Measurements from ENCODE around the gene FAM13A.
"Not testable (repeated sequence)": the region's sequence is repeated elsewhere in the genome, so short reads cannot be mapped to it uniquely, and the experiment has no call there.

FAM13A gene

DNA sequence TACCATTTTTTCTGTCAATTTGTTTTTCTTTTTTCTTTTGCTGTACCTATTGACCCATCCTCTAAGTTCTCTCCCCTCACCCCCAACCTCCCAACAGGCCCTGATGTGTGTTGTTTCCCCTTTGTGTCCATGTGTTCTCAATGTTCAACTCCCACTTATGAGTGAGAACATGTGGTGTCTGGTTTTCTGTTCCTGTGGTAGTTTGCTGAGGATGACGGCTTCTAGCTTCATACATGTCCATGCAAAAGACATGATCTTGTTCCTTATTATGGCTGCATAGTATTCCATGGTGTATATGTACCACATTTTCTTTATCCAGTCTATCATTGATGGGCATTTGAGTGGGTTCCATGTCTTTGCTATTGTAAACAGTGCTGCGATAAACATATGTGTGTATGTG lies 859 bp upstream of the FAM13A start:
- not testable (repeated sequence) for H3K27ac Mint-ChIP-seq, H3K4me3 Mint-ChIP-seq

DNA sequence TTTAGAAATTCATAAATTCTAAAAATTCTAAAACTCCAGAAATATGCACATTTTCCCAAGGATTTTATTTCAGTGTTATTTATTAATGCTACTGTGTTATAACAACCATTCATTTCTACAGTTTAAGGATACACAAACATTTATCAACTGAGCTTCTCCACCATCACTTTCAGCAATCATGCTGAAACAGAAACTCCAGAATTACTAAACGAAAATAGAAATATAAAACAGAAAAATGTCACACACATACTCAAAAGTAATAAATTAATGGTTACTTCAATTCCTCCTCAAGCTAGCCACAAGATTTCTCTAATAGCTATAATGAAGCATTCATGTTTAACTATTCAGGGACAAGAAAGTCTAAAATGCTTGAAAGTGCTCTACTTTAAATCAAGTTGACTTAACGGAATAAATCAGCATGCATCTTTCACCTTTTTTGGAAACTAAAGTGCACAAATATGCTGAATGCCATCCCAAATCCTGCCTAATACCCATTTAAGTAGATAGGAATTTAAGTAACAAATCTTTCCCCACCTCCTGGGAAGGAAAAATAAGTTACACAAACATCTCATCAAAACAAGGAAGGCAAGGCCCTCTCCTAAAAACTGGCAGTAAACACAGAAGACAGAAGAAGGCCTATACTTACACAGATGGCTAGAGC lies 563 bp downstream of the FAM13A start:
- H3K4me3 Mint-ChIP-seq = no peak overlapping the region
- DNase-seq (no peak), ATAC-seq (replicated peaks) (no peak)
- H3K27ac Mint-ChIP-seq = no peak overlapping the region
- peaks cover 12 to 25% of the 10 kb centered on the region in 2 donors for H3K27me3 Mint-ChIP-seq
- no peaks in the 10 kb centered on the region for H3K36me3 Mint-ChIP-seq (ENCODE audit: insufficient read depth)
- H3K4me1 Mint-ChIP-seq (ENCODE audit: low read depth in 2 of 2) = no peaks in the 10 kb centered on the region
- no peaks in the 10 kb centered on the region for H3K9me3 Mint-ChIP-seq

More for the DNA sequence above, 859 bp upstream of the FAM13A start:
- ATAC-seq (replicated peaks); H3K4me1 Mint-ChIP-seq (ENCODE audit: low read depth in 2 of 2); H3K36me3 Mint-ChIP-seq (ENCODE audit: insufficient read depth); H3K9me3 Mint-ChIP-seq; DNase-seq: not testable (repeated sequence)
- peaks cover 25 to 39% of the 10 kb centered on the region in 2 donors for H3K27me3 Mint-ChIP-seq

DNA sequence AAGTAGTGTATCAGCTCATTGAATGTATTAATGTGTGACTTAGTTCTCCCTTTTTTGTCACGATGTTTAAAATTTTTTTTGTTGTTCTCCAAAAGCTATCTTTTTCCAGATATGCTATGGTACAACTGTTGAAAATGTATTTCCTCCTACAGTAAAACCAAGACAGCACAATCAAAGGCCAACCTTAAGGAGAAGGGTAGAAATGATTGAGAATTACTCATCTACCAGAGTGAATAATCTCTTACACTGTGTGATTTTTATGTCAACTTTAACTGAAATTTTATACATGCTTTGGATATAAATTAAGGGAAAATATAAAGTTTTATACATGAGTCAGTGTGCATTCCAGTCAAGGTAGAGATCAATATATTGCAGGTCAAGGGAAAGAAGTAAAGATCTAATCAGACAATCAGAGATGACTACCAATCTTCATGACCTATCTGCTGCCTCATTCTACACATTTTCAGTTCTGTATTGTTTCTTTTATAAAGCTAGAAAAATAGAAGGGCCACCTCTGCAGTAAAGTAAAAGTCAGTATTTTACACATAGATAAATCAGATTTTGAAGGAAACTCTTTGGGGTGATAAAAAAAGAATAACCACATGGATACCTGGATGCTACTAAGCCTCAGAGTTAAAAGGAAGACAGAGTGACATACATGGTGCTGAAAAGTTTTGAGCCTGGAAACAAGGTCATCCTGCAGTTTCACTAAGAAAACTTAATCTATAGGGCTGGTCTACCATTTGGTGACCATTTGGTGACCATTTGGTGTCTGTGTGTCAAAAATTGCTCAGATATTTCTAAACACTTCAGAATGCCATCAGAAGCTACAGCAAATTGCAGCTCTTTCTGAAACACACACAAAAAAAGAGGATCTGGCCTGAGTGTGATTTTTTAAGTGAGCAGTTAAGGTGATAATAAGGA lies 1.6 kb downstream of the FAM13A start:
- Mint-ChIP-seq H3K9me3 (no peaks in the 10 kb centered on the region), H3K4me3 (no peak overlapping the region), H3K4me1 (ENCODE audit: low read depth in 2 of 2) (no peaks in the 10 kb centered on the region), H3K27me3 (peaks cover 12 to 15% of the 10 kb centered on the region in 2 donors), H3K36me3 (ENCODE audit: insufficient read depth) (no peaks in the 10 kb centered on the region), H3K27ac (no peak overlapping the region)
- ATAC-seq (replicated peaks) (no peak), DNase-seq (no peak)

DNA sequence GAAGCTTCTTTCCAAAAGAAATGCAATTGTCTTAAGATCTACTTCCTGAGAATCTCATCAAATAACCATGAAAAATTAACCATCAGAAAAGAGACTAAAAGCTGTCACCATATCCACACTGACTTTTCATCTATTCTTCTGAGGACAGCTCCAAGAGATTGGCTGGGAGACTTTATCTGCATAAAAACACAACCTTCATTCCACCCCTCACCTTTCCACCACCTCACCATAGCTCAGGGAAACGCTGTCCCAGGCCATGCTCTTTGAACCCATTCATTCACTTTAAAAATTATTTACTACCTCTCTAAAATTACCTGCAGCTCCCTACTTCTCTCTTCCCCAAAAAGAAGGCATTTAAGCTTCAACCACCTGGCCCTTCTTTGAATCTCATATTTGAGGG lies 2.4 kb downstream of the FAM13A start:
- Mint-ChIP-seq H3K9me3 (no peaks in the 10 kb centered on the region), H3K27me3 (peaks cover 12 to 15% of the 10 kb centered on the region in 2 donors), H3K4me3 (no peak overlapping the region), H3K4me1 (ENCODE audit: low read depth in 2 of 2) (no peaks in the 10 kb centered on the region), H3K36me3 (ENCODE audit: insufficient read depth) (no peaks in the 10 kb centered on the region), H3K27ac (no peak overlapping the region)
- DNase-seq = no peak
- ATAC-seq (replicated peaks) = no peak

DNA sequence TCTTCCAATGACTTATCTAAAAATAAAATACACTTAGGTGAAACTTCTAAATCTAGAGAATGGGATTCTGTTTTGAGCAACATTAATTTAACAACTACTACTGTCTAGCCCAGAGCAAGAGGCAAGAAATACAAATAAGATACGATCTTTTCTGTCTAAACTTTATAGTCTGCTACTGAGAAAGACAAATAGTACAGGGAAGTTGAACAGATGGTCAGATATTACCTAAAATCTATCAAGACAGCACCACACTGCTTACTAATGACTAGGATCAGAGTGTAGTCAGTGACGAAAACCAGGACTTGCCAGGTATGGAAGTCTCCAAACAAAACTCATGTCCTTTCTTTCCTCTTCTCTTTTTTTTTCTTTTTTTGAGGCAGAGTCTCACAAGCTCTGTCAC lies 7.1 kb downstream of the FAM13A start:
- Mint-ChIP-seq H3K4me1 (ENCODE audit: low read depth in 2 of 2) (no peaks in the 10 kb centered on the region), H3K9me3 (no peaks in the 10 kb centered on the region), H3K27ac (no peak overlapping the region), H3K27me3 (peaks cover 12 to 15% of the 10 kb centered on the region in 2 donors), H3K4me3 (no peak overlapping the region), H3K36me3 (ENCODE audit: insufficient read depth) (no peaks in the 10 kb centered on the region)
- no peak for DNase-seq
- no peak for ATAC-seq (replicated peaks)

DNA sequence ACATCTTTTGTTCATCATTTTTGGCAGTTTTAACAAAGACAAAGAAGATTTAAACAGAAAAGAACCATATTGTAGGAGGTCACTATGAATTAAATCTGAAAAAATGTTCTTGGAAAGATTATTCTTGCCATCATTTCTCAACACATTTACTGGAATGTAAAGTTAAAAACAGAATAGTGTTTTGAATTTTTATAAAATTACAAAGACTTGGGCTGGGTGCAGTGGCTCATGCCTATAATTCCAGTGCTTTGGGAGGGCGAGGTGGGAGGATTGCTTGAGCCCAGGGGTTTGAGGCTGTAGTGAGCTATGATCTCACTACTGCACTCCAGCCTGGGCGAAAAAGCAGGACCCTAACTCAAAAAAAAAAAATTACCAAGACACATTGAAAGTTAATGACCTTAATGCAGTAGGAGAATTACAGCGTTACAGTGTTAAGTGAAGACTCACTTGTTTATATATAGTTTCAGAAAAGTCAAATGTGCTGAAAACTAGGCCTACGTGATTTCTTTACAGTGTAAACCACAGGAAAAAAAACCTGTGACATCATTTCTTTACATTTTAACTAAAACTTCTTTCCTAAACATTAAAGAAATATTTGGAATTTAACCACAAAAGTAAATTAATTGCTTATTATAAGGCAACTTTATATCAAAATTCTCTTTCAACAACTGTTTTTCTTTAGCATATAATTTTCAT lies 7.9 kb downstream of the FAM13A start:
- DNase-seq (no peak), ATAC-seq (replicated peaks) (no peak)
- Mint-ChIP-seq H3K36me3 (ENCODE audit: insufficient read depth) (no peaks in the 10 kb centered on the region), H3K4me3 (no peak overlapping the region), H3K4me1 (ENCODE audit: low read depth in 2 of 2) (no peaks in the 10 kb centered on the region), H3K27me3 (peaks cover 11% of the 10 kb centered on the region in 2 donors), H3K27ac (no peak overlapping the region), H3K9me3 (no peaks in the 10 kb centered on the region)

DNA sequence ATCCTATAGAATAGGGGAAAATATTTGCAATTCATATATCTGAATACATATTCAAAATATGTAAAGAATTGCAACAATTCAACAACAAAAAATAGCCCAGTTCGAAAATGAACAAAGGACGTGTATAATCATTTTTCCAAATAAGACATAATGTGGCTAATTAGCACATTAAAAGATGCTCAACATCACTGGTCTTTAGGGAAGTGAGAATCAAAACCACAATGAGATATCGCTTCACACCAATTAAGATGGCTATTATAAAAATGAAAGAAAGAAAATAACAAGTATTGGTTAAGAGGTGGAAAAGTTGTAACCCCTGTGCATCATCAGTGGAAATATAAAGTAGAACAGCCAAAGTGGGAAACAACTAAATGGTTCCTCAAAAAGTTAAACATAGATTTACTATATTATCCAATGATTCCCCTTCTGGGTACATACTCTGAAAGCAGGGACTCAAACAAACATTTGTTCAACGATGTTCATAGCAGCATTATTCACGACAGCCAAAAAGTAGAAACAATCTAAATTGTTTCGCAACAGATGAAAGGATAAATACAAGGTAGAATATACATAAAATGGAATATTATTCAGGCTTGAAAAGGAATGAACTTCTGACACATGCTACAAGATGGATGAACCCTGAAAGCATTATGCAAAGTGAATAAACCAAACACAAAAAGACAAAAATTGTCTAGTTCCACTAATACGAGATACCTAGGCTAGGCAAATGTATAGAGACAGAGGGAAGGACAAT lies 12.7 kb downstream of the FAM13A start:
- Mint-ChIP-seq H3K27me3 (peaks cover 20 to 24% of the 10 kb centered on the region in 2 donors), H3K36me3 (ENCODE audit: insufficient read depth) (no peaks in the 10 kb centered on the region), H3K4me1 (ENCODE audit: low read depth in 2 of 2) (no peaks in the 10 kb centered on the region), H3K27ac (no peak overlapping the region), H3K4me3 (no peak overlapping the region), H3K9me3 (no peaks in the 10 kb centered on the region)
- ATAC-seq (replicated peaks) (no peak), DNase-seq (no peak)

DNA sequence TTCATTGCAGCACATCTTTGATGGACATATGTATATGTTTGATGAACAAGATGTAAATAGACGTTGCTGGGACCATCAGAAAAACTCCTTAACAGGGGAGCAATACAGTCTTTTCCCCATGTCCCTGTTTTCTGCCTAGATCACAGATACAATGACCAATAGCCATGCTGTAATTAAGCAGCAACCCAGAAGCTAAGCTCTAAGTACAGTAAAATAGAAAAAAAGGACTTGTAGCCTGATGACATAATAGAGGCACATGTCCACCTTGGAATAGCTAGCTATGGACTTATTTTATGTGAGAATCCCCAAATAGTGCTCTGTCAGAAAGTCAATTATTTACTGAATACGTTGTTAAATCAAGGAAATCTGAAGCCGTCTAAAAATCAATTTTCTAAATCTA lies 14.9 kb downstream of the FAM13A start:
- H3K4me3 Mint-ChIP-seq = no peak overlapping the region
- no peaks in the 10 kb centered on the region for H3K36me3 Mint-ChIP-seq (ENCODE audit: insufficient read depth)
- no peak for ATAC-seq (replicated peaks)
- no peaks in the 10 kb centered on the region for H3K4me1 Mint-ChIP-seq (ENCODE audit: low read depth in 2 of 2)
- H3K27me3 Mint-ChIP-seq = peaks cover 20 to 24% of the 10 kb centered on the region in 2 donors
- H3K9me3 Mint-ChIP-seq = no peaks in the 10 kb centered on the region
- DNase-seq = no peak
- H3K27ac Mint-ChIP-seq = no peak overlapping the region

DNA sequence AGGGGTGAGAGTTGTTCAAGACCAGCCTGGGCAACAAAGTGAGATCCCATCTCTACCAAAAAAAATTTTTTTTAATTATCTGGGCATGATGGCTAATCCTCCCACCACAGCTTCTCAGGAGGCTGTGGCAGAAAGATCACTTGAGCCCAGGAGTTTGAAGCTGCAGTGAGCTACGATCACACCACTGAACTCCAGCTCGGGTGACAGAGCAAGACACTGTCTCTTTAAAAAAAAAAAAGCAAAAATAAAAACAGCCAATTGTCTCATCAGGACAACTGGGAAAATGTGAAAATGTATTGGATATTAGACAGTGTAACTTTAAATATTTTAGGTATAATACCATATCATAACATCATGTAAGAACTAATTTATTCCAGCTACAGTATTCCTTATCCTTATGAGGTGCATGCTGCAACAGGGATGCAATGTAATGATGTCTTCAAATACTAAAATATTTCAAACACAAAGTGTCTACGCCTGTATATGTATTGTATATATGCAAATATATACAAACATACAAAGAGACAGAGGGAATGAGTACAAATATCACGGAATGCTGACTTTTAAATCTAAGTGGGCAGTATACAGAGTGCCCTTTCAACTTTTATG lies 17.2 kb downstream of the FAM13A start:
- Mint-ChIP-seq H3K27me3 (peaks cover 20 to 24% of the 10 kb centered on the region in 2 donors), H3K4me3 (no peak overlapping the region), H3K36me3 (ENCODE audit: insufficient read depth) (no peaks in the 10 kb centered on the region), H3K9me3 (peaks cover 5 to 6% of the 10 kb centered on the region in 2 donors), H3K4me1 (ENCODE audit: low read depth in 2 of 2) (no peaks in the 10 kb centered on the region), H3K27ac (no peak overlapping the region)
- no peak for ATAC-seq (replicated peaks)
- DNase-seq = no peak

DNA sequence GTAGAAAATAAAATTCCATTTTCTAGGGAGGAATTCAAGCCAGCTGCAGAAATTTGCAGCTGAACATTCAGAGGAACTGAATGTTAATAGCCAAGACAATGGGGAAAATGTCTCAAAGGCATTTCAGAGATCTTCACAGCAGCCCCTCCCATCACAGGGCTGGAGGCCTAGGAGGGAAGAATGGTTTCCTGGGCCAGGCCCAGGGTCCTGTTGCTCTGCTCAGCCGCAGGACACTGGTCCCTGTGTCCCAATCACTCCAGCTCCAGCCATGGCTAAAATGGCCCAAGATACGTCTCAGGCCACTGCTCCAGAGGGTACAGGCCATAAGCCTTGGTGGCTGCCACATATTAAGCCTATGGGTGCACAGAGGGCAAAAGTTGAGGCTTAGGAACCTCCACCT lies 20.4 kb downstream of the FAM13A start:
- ATAC-seq (replicated peaks) = no peak
- H3K36me3 Mint-ChIP-seq (ENCODE audit: insufficient read depth) = no peaks in the 10 kb centered on the region
- H3K4me1 Mint-ChIP-seq (ENCODE audit: low read depth in 2 of 2) = no peaks in the 10 kb centered on the region
- no peak overlapping the region for H3K4me3 Mint-ChIP-seq
- DNase-seq = no peak
- peaks cover 6% of the 10 kb centered on the region in 2 donors for H3K9me3 Mint-ChIP-seq
- peaks cover 7 to 10% of the 10 kb centered on the region in 2 donors for H3K27me3 Mint-ChIP-seq
- no peak overlapping the region for H3K27ac Mint-ChIP-seq

DNA sequence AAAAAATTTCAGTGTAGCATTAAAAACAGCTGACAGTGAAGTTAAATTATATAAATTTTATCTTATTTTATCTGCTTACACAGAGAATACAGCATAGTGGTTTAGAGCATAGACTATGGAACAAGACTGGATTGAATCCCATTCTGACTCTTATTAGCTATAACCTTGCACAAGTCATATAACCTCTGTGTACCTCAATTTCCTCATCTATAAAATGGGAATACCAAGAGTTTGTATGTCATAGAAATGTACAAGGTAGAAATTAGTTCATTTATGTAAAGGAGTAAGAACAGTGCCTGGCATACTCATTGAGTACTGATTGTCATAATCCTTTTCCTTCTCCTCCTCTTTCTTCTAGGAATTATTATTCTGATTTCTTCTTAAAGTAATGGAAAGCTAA lies 25.7 kb downstream of the FAM13A start:
- Mint-ChIP-seq H3K9me3 (peaks cover 5 to 6% of the 10 kb centered on the region in 2 donors), H3K4me3 (no peak overlapping the region), H3K36me3 (ENCODE audit: insufficient read depth) (no peaks in the 10 kb centered on the region), H3K4me1 (ENCODE audit: low read depth in 2 of 2) (no peaks in the 10 kb centered on the region), H3K27ac (no peak overlapping the region), H3K27me3 (peaks cover 0 to 11% of the 10 kb centered on the region in 2 donors)
- ATAC-seq (replicated peaks) (no peak), DNase-seq (no peak)

DNA sequence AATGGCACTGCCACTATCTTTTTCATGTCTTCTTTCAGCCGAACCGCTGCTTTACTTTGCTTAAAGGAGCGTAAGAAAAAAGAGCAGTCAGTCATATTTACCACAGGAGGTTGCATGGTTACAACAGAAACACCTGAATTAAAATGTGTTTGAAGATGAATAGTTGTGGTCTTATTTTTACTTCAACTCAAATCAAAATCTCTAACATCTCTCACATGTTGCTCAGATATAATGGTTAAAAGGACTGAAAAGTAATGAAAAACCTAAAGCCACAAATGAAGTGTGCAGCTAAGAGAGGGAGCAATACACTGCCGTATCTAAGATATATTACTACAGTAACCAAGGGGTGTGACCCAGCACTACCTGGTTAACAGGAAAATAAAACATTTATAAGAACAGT lies 27.4 kb downstream of the FAM13A start:
- Mint-ChIP-seq H3K4me1 (ENCODE audit: low read depth in 2 of 2) (no peaks in the 10 kb centered on the region), H3K27ac (no peak overlapping the region), H3K9me3 (no peaks in the 10 kb centered on the region), H3K27me3 (peaks cover 0 to 11% of the 10 kb centered on the region in 2 donors), H3K36me3 (ENCODE audit: insufficient read depth) (no peaks in the 10 kb centered on the region), H3K4me3 (no peak overlapping the region)
- no peak for DNase-seq
- peak; percentile 56 for ATAC-seq (replicated peaks)

DNA sequence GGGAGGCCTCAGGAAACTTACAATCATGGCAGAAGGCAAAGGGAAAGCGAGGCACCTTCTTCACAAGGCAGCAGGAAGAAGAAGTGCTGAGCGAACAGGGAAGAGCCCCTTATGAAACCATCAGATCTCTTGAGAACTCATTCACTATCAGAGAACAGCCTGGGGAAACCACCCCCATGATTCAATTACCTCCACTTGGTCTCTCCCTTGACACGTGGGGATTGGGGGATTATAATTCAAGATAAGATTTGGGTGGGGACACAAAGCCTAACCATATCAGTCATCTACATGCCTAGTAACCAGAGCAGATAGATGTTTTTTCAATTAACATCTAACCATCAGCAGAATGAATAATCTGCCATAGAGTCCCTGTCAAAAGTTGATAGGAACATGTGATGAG lies 30.4 kb downstream of the FAM13A start:
- H3K9me3 Mint-ChIP-seq = no peaks in the 10 kb centered on the region
- DNase-seq (no peak), ATAC-seq (replicated peaks) (no peak)
- no peak overlapping the region for H3K27ac Mint-ChIP-seq
- no peaks in the 10 kb centered on the region for H3K4me1 Mint-ChIP-seq (ENCODE audit: low read depth in 2 of 2)
- peaks cover 0 to 11% of the 10 kb centered on the region in 2 donors for H3K27me3 Mint-ChIP-seq
- no peaks in the 10 kb centered on the region for H3K36me3 Mint-ChIP-seq (ENCODE audit: insufficient read depth)
- no peak overlapping the region for H3K4me3 Mint-ChIP-seq
